GM21528 (cell line): ENCODE results near the gene QSER1.

Source experiments
- ATAC-seq: cut with Tn5 transposase; IDR thresholded peaks from one replicate; pipeline ENCODE4 v1.9.1; 2021; ENCODE audit warnings: mild to moderate bottlenecking, moderate library complexity; ENCODE audit not compliant: unreplicated experiment, low FRiP score

QSER1 gene

GRCh38 chr11:32888805-32889204 is 3.8 kb upstream of the QSER1 start:
- no peak for ATAC-seq

GRCh38 chr11:32890843-32891656 is 1.6 kb upstream of the QSER1 start:
- no peak for ATAC-seq

- no peak for ATAC-seq
Observed at GRCh38 chr11:32891657-32892354, 805 bp upstream of the QSER1 start.

- no peak for ATAC-seq
Observed at GRCh38 chr11:32893093-32893342, 407 bp downstream of the QSER1 start.

- ATAC-seq = peak; percentile 43
Observed at GRCh38 chr11:32893343-32894148, 935 bp downstream of the QSER1 start.

GRCh38 chr11:32894149-32894827 is 1.7 kb downstream of the QSER1 start:
- no peak for ATAC-seq

- no peak for ATAC-seq
Observed at GRCh38 chr11:32894921-32895320, 2.3 kb downstream of the QSER1 start.

- no peak for ATAC-seq
Observed at GRCh38 chr11:32895471-32895870, 2.9 kb downstream of the QSER1 start.

GRCh38 chr11:32897103-32897502 is 4.5 kb downstream of the QSER1 start:
- ATAC-seq = no peak

GRCh38 chr11:32899438-32899837 is 6.8 kb downstream of the QSER1 start:
- no peak for ATAC-seq

- ATAC-seq = no peak
Observed at GRCh38 chr11:32902089-32902665, 9.6 kb downstream of the QSER1 start.

GRCh38 chr11:32905028-32905667 is 12.5 kb downstream of the QSER1 start:
- ATAC-seq = no peak

GRCh38 chr11:32908619-32909018 is 16.0 kb downstream of the QSER1 start:
- no peak for ATAC-seq

GRCh38 chr11:32911413-32911812 is 18.8 kb downstream of the QSER1 start:
- no peak for ATAC-seq

GRCh38 chr11:32913445-32913844 is 20.8 kb downstream of the QSER1 start:
- ATAC-seq = no peak

- ATAC-seq = no peak
Observed at GRCh38 chr11:32916361-32916760, 23.8 kb downstream of the QSER1 start.

GRCh38 chr11:32916994-32917393 is 24.4 kb downstream of the QSER1 start:
- ATAC-seq = no peak

- ATAC-seq = no peak
Observed at GRCh38 chr11:32918427-32918826, 25.8 kb downstream of the QSER1 start.

GRCh38 chr11:32919338-32919737 is 26.7 kb downstream of the QSER1 start:
- ATAC-seq = no peak

- no peak for ATAC-seq
Observed at GRCh38 chr11:32920570-32920969, 28.0 kb downstream of the QSER1 start.
